Measurements from ENCODE around the gene GNS. TPM values are rescaled to one million over a fixed set of nuclear protein-coding genes. Genes with fewer than 3 reads are reported as not detected.

Gene GNS
- total RNA-seq, 1 donor from 2014 or later = 47.0 TPM

- Mint-ChIP-seq H3K4me1 (peaks cover 4% of the 10 kb centered on the region), H3K36me3 (ENCODE audit: low read depth) (no peaks in the 10 kb centered on the region), H3K4me3 (no peak overlapping the region), H3K27me3 (ENCODE audit: low read depth) (peaks cover 9% of the 10 kb centered on the region), H3K27ac (ENCODE audit: unreplicated experiment) (no peak overlapping the region), H3K9me3 (no peaks in the 10 kb centered on the region)
- no peak for DNase-seq (ENCODE audit: low read depth, low spot score)
- TF ChIP-seq CTCF (conservative IDR thresholded peaks at IDR 0.05) = no peak
Observed at GRCh38 chr12:64794305-64794704, 35.1 kb upstream of the GNS start.

- no peak overlapping the region for H3K4me3 Mint-ChIP-seq
- no peak overlapping the region for H3K27ac Mint-ChIP-seq (ENCODE audit: unreplicated experiment)
- peaks cover 8% of the 10 kb centered on the region for H3K27me3 Mint-ChIP-seq (ENCODE audit: low read depth)
- H3K9me3 Mint-ChIP-seq = no peaks in the 10 kb centered on the region
- no peak for TF ChIP-seq CTCF (conservative IDR thresholded peaks at IDR 0.05)
- no peak for DNase-seq (ENCODE audit: low read depth, low spot score)
- H3K4me1 Mint-ChIP-seq = peaks cover 5% of the 10 kb centered on the region
- H3K36me3 Mint-ChIP-seq (ENCODE audit: low read depth) = no peaks in the 10 kb centered on the region
Observed at GRCh38 chr12:64793610-64794009, 34.4 kb upstream of the GNS start.

- no peak for TF ChIP-seq CTCF (conservative IDR thresholded peaks at IDR 0.05)
- peaks cover 5% of the 10 kb centered on the region for H3K27me3 Mint-ChIP-seq (ENCODE audit: low read depth)
- H3K4me3 Mint-ChIP-seq = no peak overlapping the region
- H3K4me1 Mint-ChIP-seq = peaks cover 14% of the 10 kb centered on the region
- no peaks in the 10 kb centered on the region for H3K36me3 Mint-ChIP-seq (ENCODE audit: low read depth)
- no peak for DNase-seq (ENCODE audit: low read depth, low spot score)
- no peak overlapping the region for H3K27ac Mint-ChIP-seq (ENCODE audit: unreplicated experiment)
- H3K9me3 Mint-ChIP-seq = no peaks in the 10 kb centered on the region
Observed at GRCh38 chr12:64792128-64792527, 32.9 kb upstream of the GNS start.

GRCh38 chr12:64791036-64791435 lies 31.8 kb upstream of the GNS start:
- H3K27ac Mint-ChIP-seq (ENCODE audit: unreplicated experiment) = no peak overlapping the region
- no peaks in the 10 kb centered on the region for H3K36me3 Mint-ChIP-seq (ENCODE audit: low read depth)
- no peak for DNase-seq (ENCODE audit: low read depth, low spot score)
- peaks cover 3% of the 10 kb centered on the region for H3K27me3 Mint-ChIP-seq (ENCODE audit: low read depth)
- TF ChIP-seq CTCF (conservative IDR thresholded peaks at IDR 0.05) = no peak
- H3K4me1 Mint-ChIP-seq = peaks cover 14% of the 10 kb centered on the region
- H3K9me3 Mint-ChIP-seq = no peaks in the 10 kb centered on the region
- no peak overlapping the region for H3K4me3 Mint-ChIP-seq

GRCh38 chr12:64790166-64790565 lies 31.0 kb upstream of the GNS start:
- peaks cover 14% of the 10 kb centered on the region for H3K4me1 Mint-ChIP-seq
- H3K27ac Mint-ChIP-seq (ENCODE audit: unreplicated experiment) = no peak overlapping the region
- no peaks in the 10 kb centered on the region for H3K9me3 Mint-ChIP-seq
- no peak for TF ChIP-seq CTCF (conservative IDR thresholded peaks at IDR 0.05)
- peaks cover 10% of the 10 kb centered on the region for H3K27me3 Mint-ChIP-seq (ENCODE audit: low read depth)
- no peaks in the 10 kb centered on the region for H3K36me3 Mint-ChIP-seq (ENCODE audit: low read depth)
- no peak for DNase-seq (ENCODE audit: low read depth, low spot score)
- no peak overlapping the region for H3K4me3 Mint-ChIP-seq

GRCh38 chr12:64785838-64786237 lies 26.6 kb upstream of the GNS start:
- Mint-ChIP-seq H3K27me3 (ENCODE audit: low read depth) (peaks cover 50% of the 10 kb centered on the region), H3K4me1 (peaks cover 18% of the 10 kb centered on the region), H3K9me3 (no peaks in the 10 kb centered on the region), H3K27ac (ENCODE audit: unreplicated experiment) (no peak overlapping the region), H3K36me3 (ENCODE audit: low read depth) (no peaks in the 10 kb centered on the region), H3K4me3 (no peak overlapping the region)
- TF ChIP-seq CTCF (conservative IDR thresholded peaks at IDR 0.05) = no peak
- no peak for DNase-seq (ENCODE audit: low read depth, low spot score)
